ENCODE measurements around the gene GFOD1.

Gene GFOD1

GRCh38 chr6:13332349-13332706 lies 155.1 kb downstream of the GFOD1 start:
- in situ Hi-C loops (cut with MboI; ENCODE audit: low sequenced_read_pairs), result loop anchor here (25.0 kb wide), 1 partner anchor 730 kb away; no protein-coding TSS in a partner anchor

DNA sequence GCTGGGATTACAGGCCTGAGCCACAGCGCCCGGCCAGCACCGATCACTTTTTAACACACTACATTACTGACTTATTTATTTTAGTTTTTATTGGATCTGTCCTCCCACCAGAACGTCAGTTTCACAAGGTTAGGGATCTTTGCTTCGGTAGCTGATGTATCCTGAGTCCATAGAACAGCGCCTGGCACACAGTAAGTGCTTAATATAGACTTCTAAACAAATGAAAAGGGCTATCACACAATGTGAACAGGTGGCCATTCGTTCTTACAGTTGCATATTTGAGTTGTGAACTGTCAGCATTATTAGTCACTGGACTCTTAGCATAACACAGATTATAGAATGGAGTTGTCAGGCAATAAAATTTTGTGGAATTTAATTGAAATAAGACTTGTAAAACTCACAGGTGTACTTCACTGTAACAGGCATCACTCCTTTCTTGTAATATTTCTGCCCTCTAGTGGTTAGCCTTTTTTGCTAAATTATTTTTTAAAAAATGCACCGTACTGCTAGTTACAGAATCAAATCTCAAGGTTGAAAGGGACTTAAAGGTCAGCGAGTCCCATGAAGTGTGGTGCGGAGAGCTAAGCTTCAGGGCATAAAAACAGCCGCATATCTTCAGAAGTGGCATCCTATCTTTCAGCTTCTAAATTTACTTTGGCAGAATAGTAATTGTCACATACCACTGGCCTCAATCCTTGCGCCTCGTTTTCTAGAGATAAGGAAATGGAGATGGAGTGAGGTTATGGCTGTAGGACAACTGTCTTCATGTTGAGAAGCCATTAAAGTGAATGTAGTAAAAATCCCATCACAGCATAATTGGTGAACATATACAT lies 155.7 kb downstream of the GFOD1 start:
- in situ Hi-C loops (cut with MboI; ENCODE audit: low sequenced_read_pairs), result loop anchor here (25.0 kb wide), 1 partner anchor 731 kb away; no protein-coding TSS in a partner anchor

DNA sequence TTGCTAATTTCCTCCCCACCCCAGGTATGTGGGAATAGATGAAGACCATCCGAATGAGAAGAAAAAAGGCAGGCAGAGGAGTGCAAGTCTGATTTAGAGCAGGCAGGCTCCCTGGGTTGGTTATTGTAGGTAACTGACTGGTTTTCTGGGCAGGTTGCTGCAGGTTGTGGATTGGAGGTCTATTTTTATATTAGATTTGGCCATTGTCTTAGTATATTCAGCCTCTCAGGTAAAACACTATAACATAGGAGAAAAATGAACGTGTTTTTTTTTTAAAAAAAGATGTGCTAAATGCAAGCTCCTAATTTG lies 158.6 kb downstream of the GFOD1 start:
- in situ Hi-C loops (cut with MboI; ENCODE audit: low sequenced_read_pairs), result loop anchor here (10.0 to 25.0 kb wide), 2 partner anchors 134 to 733 kb away; no protein-coding TSS in a partner anchor

GRCh38 chr6:13328076-13328874 lies 159.1 kb downstream of the GFOD1 start, which contains the start of gene TBC1D7:
TSS of gene TBC1D7 (minus strand) at chr6:13328537. CDS start at chr6:13326898, 1,639 bp downstream.
- in situ Hi-C loops (cut with MboI; ENCODE audit: low sequenced_read_pairs), result loop anchor here (10.0 to 25.0 kb wide), 2 partner anchors 133 to 734 kb away; no protein-coding TSS in a partner anchor

DNA sequence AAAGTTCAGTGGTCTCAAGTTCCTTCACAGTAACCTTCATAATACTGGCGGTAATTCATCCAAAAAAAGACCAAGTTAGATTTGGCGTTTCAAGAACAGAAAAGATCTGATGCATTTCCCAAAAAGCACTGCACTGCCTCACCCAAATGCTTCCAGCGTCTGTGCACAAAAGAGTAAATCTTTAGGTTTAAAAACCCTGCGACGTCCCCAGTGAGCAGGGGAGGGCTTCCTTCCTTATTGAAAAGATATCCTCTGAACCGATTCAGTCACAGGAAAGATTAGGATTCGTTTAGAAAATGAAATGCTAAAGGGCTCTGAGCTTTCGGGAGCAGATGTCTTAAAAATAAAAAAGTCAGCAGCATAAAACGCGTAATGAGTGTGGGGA lies 159.7 kb downstream of the GFOD1 start:
- in situ Hi-C loops (cut with MboI; ENCODE audit: low sequenced_read_pairs), result loop anchor here (10.0 to 25.0 kb wide), 2 partner anchors 133 to 735 kb away; no protein-coding TSS in a partner anchor

GRCh38 chr6:13326031-13326586 lies 161.3 kb downstream of the GFOD1 start:
- in situ Hi-C loops (cut with MboI; ENCODE audit: low sequenced_read_pairs), result loop anchor here (10.0 to 25.0 kb wide), 2 partner anchors 131 to 736 kb away; no protein-coding TSS in a partner anchor

GRCh38 chr6:13319891-13320564 lies 167.4 kb downstream of the GFOD1 start:
- in situ Hi-C loops (cut with MboI; ENCODE audit: low sequenced_read_pairs), result loop anchor here (10.0 kb wide), 1 partner anchor 125 kb away; no protein-coding TSS in a partner anchor

DNA sequence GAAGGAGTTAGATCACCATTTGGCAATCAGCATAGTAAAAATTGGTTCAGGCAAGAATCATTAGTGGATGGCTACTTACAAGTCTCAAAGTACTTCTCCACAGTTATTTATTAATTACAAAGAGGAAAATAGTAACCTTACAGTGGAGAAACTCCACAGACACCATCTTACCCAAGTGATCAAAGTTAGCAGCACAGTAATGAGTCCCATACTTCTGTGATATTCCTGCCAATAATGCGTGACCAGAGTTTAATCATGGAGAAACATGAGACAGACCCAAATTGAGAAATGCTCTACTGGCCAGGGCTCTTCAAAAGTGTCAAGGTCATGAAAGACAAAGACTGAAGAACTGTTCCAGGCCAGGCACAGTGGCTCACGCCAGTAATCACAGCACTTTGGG lies 168.6 kb downstream of the GFOD1 start:
- in situ Hi-C loops (cut with MboI; ENCODE audit: low sequenced_read_pairs), result no loop called here

GRCh38 chr6:13315896-13316295 lies 171.5 kb downstream of the GFOD1 start:
- in situ Hi-C loops (cut with MboI; ENCODE audit: low sequenced_read_pairs), result no loop called here

- in situ Hi-C loops (cut with MboI; ENCODE audit: low sequenced_read_pairs), result no loop called here
Observed at GRCh38 chr6:13314806-13315205, 172.6 kb downstream of the GFOD1 start.

- in situ Hi-C loops (cut with MboI; ENCODE audit: low sequenced_read_pairs), result no loop called here
Observed at GRCh38 chr6:13311155-13311554, 176.2 kb downstream of the GFOD1 start.

DNA sequence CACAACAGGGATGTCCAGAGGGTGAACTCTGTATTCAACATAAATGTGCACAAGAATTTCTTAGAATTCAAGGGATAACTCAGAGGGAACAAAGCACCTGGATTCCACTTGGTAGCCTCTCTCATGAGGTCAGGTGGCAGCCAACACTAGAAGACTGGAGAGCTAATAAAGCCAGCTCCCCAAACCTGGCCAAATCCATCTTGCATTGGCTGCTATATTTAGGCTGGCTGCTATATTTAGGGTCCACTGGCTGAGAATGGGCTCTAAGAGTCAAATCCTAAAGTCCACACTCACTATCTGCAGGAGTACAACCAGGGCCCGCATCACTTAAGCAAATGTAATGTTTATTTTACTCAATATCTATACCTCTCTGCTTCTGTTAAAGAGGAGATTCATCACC lies 179.1 kb downstream of the GFOD1 start:
- in situ Hi-C loops (cut with MboI; ENCODE audit: low sequenced_read_pairs), result no loop called here

All from HL-60/S4 treated with retinoic acid at 250 ng/mL for 4 days and 3 days (cell line).